Measurements from ENCODE around the gene KCNG1. TPM values are rescaled to one million over a fixed set of nuclear protein-coding genes. Genes with fewer than 3 reads are reported as not detected.

Gene KCNG1
- total RNA-seq, 2 donors from 2014 or later = 0.41 to 1.9 TPM

DNA sequence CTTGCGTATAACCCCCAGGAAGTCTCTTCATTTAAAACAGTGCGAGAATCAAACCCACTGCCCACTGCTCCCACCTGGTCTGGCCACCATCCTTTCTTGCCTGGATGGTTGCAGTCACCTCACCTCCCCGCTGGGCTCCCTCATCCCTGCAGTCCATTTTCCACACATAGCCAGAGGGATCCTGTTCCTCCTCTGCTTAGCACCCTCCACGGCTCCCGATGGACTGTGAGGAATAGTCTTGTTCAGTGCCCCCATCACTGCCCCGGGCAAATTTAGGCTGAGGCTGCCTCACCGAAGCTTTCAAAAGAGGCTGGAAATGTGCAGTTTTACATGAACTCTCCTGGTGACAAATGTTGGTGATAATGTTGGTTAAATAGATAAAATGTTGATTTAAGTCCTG lies 17.7 kb downstream of the KCNG1 start:
- Histone ChIP-seq H3K36me3 (no peaks in the 10 kb centered on the region), H3K4me1 (ENCODE audit: control insufficient read depth in 1 of 2, low read depth in 2 of 2) (no peaks in the 10 kb centered on the region), H3K27me3 (replicated peaks; ENCODE audit: insufficient read depth) (no peaks in the 10 kb centered on the region), H3K9me3 (no peaks in the 10 kb centered on the region), H3K27ac (no peak overlapping the region), H3K4me3 (no peak overlapping the region)
- ATAC-seq (ENCODE audit: insufficient number of reproducible peaks, low FRiP score, low read depth) (no peak), DNase-seq (ENCODE audit: low spot score) (no peak)
- TF ChIP-seq, protein P1, sequence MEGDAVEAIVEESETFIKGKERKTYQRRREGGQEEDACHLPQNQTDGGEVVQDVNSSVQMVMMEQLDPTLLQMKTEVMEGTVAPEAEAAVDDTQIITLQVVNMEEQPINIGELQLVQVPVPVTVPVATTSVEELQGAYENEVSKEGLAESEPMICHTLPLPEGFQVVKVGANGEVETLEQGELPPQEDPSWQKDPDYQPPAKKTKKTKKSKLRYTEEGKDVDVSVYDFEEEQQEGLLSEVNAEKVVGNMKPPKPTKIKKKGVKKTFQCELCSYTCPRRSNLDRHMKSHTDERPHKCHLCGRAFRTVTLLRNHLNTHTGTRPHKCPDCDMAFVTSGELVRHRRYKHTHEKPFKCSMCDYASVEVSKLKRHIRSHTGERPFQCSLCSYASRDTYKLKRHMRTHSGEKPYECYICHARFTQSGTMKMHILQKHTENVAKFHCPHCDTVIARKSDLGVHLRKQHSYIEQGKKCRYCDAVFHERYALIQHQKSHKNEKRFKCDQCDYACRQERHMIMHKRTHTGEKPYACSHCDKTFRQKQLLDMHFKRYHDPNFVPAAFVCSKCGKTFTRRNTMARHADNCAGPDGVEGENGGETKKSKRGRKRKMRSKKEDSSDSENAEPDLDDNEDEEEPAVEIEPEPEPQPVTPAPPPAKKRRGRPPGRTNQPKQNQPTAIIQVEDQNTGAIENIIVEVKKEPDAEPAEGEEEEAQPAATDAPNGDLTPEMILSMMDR (IDR thresholded peaks at IDR 0.05) = no peak

DNA sequence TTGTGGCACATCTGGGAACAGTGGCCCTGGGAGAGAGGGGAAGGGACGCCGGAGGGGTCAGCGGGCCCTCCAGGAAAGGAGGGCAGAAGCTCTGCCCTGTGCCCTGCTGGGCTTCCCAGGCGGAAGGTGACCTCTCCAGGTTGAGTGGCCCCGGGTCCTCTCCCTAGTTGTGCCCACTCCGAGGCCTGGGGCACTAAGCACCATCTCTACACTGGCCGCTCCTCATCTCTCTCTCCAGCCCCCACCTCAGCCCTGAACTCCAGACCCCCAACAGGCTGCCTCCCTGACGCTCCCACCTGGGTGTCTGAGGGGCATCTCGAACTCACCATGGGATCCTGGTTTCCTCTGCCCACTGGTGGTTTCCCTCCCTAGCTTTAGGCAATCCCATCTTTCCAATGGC lies 18.1 kb downstream of the KCNG1 start:
- ATAC-seq (ENCODE audit: insufficient number of reproducible peaks, low FRiP score, low read depth) (no peak), DNase-seq (ENCODE audit: low spot score) (no peak)
- no peaks in the 10 kb centered on the region for H3K36me3 ChIP-seq
- no peaks in the 10 kb centered on the region for H3K4me1 ChIP-seq (ENCODE audit: control insufficient read depth in 1 of 2, low read depth in 2 of 2)
- H3K4me3 ChIP-seq = no peak overlapping the region
- H3K27me3 ChIP-seq (replicated peaks; ENCODE audit: insufficient read depth) = no peaks in the 10 kb centered on the region
- no peaks in the 10 kb centered on the region for H3K9me3 ChIP-seq
- TF ChIP-seq, protein P1 (IDR thresholded peaks at IDR 0.05) = no peak
- no peak overlapping the region for H3K27ac ChIP-seq

DNA sequence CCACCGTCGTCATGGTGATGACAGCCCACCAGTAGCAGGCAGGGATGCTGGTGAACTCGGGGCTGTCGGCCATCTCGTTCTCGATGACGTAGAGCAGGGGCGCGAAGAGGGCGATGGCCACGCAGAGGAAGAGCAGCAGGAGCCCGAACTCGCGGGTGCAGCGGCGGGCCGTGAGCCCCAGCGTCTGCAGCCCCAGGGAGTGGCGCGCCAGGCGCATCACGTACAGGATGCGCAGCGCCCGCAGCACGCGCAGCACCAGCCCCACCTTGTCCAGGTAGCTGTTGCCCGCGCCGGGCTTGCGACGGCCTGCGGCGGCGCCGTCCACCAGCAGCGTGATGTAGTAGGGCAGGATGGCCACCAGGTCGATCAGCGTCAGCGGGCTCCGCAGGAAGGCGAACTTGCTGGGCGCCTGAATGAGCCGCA lies 18.6 kb downstream of the KCNG1 start:
- DNase-seq (ENCODE audit: low spot score) = no peak
- no peak overlapping the region for H3K27ac ChIP-seq
- TF ChIP-seq, protein P1 (IDR thresholded peaks at IDR 0.05) = no peak
- ATAC-seq (ENCODE audit: insufficient number of reproducible peaks, low FRiP score, low read depth) = no peak
- no peaks in the 10 kb centered on the region for H3K27me3 ChIP-seq (replicated peaks; ENCODE audit: insufficient read depth)
- H3K4me3 ChIP-seq = no peak overlapping the region
- H3K4me1 ChIP-seq (ENCODE audit: control insufficient read depth in 1 of 2, low read depth in 2 of 2) = no peaks in the 10 kb centered on the region
- H3K9me3 ChIP-seq = no peaks in the 10 kb centered on the region
- no peaks in the 10 kb centered on the region for H3K36me3 ChIP-seq

DNA sequence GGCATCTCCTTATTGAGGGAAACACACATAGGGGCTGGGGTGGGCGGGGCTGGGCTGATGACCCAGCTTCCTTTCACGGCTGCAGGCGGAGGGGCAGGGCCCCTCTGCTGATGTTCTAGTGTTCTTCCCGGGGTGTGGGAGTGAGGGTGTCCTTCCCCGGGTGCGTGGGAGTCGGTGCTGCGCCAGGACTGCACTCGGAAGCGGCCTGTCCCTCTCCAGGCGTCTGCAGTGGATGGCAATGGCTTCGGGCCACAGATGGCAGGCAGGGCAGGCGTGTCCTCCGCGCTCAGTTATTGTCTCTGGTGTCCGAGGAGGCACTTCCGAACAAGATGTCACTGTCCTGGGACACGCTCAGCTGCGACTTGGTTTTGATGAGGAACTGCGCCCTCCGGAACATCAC lies 19.2 kb downstream of the KCNG1 start:
- TF ChIP-seq, protein P1 (IDR thresholded peaks at IDR 0.05) = no peak
- H3K4me3 ChIP-seq = no peak overlapping the region
- no peaks in the 10 kb centered on the region for H3K36me3 ChIP-seq
- H3K27ac ChIP-seq = no peak overlapping the region
- ATAC-seq (ENCODE audit: insufficient number of reproducible peaks, low FRiP score, low read depth) (no peak), DNase-seq (ENCODE audit: low spot score) (no peak)
- H3K27me3 ChIP-seq (replicated peaks; ENCODE audit: insufficient read depth) = no peaks in the 10 kb centered on the region
- H3K4me1 ChIP-seq (ENCODE audit: control insufficient read depth in 1 of 2, low read depth in 2 of 2) = no peaks in the 10 kb centered on the region
- H3K9me3 ChIP-seq = no peaks in the 10 kb centered on the region

DNA sequence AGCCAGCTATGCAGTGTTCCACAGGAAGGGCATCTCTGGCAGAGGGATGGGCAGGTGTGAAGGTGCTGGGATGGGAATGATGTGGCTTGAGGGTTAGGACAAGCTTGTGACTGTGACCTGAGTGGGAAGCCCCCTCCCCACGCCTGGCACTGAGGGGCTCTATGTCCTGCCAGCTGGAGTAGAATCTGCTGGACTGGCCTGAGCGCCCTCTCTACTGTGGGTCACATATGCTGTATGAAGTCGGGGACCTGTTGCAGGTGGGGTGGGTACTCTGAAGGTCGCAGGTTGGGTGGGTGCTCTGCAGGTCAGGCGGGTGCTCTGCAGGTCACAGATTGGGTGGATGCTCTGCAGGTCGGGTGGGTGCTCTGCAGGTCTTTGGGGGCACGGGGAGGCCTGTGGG lies 20.3 kb downstream of the KCNG1 start:
- TF ChIP-seq, protein P1 (IDR thresholded peaks at IDR 0.05) = no peak
- Histone ChIP-seq H3K4me1 (ENCODE audit: control insufficient read depth in 1 of 2, low read depth in 2 of 2) (no peaks in the 10 kb centered on the region), H3K27ac (no peak overlapping the region), H3K4me3 (no peak overlapping the region), H3K27me3 (replicated peaks; ENCODE audit: insufficient read depth) (no peaks in the 10 kb centered on the region), H3K9me3 (no peaks in the 10 kb centered on the region), H3K36me3 (no peaks in the 10 kb centered on the region)
- DNase-seq (ENCODE audit: low spot score) (no peak), ATAC-seq (ENCODE audit: insufficient number of reproducible peaks, low FRiP score, low read depth) (no peak)
